Loucy (cell line): ENCODE data around the gene TM4SF1.

ENCODE experiments used
- H2AFZ ChIP-seq: fragments of 200-600 bp; sonication (generic); 2 replicates; pipeline ENCODE4 v1.6.0; 2016; ENCODE audit warnings: antibody characterized with exemption, mild to moderate bottlenecking, low read length, moderate library complexity
- H3F3A ChIP-seq: fragments of 200-600 bp; 2 replicates; pipeline ENCODE4 v1.6.0; 2016; ENCODE audit warnings: antibody characterized with exemption, low read depth, mild to moderate bottlenecking
- H3K27me3 ChIP-seq: fragments of 200-600 bp; sonication (generic); 2 replicates; pipeline ENCODE4 v1.6.1; 2014; ENCODE audit warnings: low read length, mild to moderate bottlenecking; ENCODE audit not compliant: insufficient read depth, poor library complexity, severe bottlenecking
- H3K36me3 ChIP-seq: fragments of 200-600 bp; sonication (generic); 2 replicates; pipeline ENCODE4 v1.6.1; 2016; ENCODE audit warnings: low read length; ENCODE audit not compliant: insufficient read depth
- H3K4me1 ChIP-seq: fragments of 200-600 bp; sonication (generic); 2 replicates; pipeline ENCODE4 v1.5.1; 2014; ENCODE audit warnings: low read length, mild to moderate bottlenecking; ENCODE audit not compliant: insufficient read depth, poor library complexity, severe bottlenecking
- H3K4me2 ChIP-seq: fragments of 200-600 bp; sonication (generic); 2 replicates; pipeline ENCODE4 v1.6.0; 2014; ENCODE audit warnings: antibody characterized with exemption, low read length, low read depth, mild to moderate bottlenecking; ENCODE audit not compliant: poor library complexity, severe bottlenecking
- H3K4me3 ChIP-seq: fragments of 200-600 bp; sonication (generic); 2 replicates; pipeline ENCODE4 v1.5.1; 2014; ENCODE audit warnings: low read length, mild to moderate bottlenecking, mixed read lengths; ENCODE audit not compliant: poor library complexity, severe bottlenecking
- H3K79me2 ChIP-seq: fragments of 200-600 bp; sonication (generic); 2 replicates; pipeline ENCODE4 v1.6.1; 2014; ENCODE audit warnings: low read length; ENCODE audit not compliant: insufficient read depth
- H3K9ac ChIP-seq: fragments of 200-600 bp; sonication (generic); 2 replicates; pipeline ENCODE4 v1.6.0; 2014; ENCODE audit warnings: mild to moderate bottlenecking, low read depth, low read length, moderate library complexity; ENCODE audit not compliant: poor library complexity, severe bottlenecking
- H3K9me2 ChIP-seq: fragments of 200-600 bp; sonication (generic); replicated peaks from 2 replicates; pipeline ENCODE4 v1.6.1; 2016; ENCODE audit warnings: low read depth, low read length, mixed read lengths
- H3K9me3 ChIP-seq: fragments of 200-600 bp; sonication (generic); 2 replicates; pipeline ENCODE4 v1.6.1; 2014; ENCODE audit warnings: mild to moderate bottlenecking, antibody characterized with exemption, low read length, low read depth; ENCODE audit not compliant: insufficient read depth
- H4K20me1 ChIP-seq: fragments of 200-600 bp; sonication (generic); 2 replicates; pipeline ENCODE4 v1.6.0; 2014; ENCODE audit warnings: antibody characterized with exemption, low read length, mild to moderate bottlenecking; ENCODE audit not compliant: insufficient read depth, poor library complexity, severe bottlenecking
- EZH2phosphoT487 ChIP-seq: fragments of 200-600 bp; IDR thresholded peaks from 2 replicates; pipeline ENCODE4 v1.6.1; 2018; ENCODE audit warnings: antibody characterized with exemption, mild to moderate bottlenecking, moderate library complexity, borderline replicate concordance
- TF ChIP-seq, protein P1 (sequence below): fragments of 200-600 bp; sonication (generic); conservative IDR thresholded peaks from 2 replicates; pipeline ENCODE4 v1.5.1; 2014; ENCODE audit warnings: mild to moderate bottlenecking, antibody characterized with exemption, low read length

The TM4SF1 gene

GRCh38 chr3:149397528-149397927 is 20.1 kb upstream of the TM4SF1 start:
- Histone ChIP-seq H3K4me2 (no peak overlapping the region), H3F3A (no peaks in the 10 kb centered on the region), H4K20me1 (no peaks in the 10 kb centered on the region), H3K4me3 (no peak overlapping the region), H3K9ac (no peak overlapping the region), H3K9me2 (no peaks in the 10 kb centered on the region), H3K79me2 (no peaks in the 10 kb centered on the region), H2AFZ (no peak overlapping the region), H3K27me3 (no peaks in the 10 kb centered on the region), H3K36me3 (no peaks in the 10 kb centered on the region), H3K4me1 (peaks cover 9% of the 10 kb centered on the region), H3K9me3 (no peaks in the 10 kb centered on the region)
- TF ChIP-seq EZH2phosphoT487: no peak
- TF ChIP-seq, protein P1, sequence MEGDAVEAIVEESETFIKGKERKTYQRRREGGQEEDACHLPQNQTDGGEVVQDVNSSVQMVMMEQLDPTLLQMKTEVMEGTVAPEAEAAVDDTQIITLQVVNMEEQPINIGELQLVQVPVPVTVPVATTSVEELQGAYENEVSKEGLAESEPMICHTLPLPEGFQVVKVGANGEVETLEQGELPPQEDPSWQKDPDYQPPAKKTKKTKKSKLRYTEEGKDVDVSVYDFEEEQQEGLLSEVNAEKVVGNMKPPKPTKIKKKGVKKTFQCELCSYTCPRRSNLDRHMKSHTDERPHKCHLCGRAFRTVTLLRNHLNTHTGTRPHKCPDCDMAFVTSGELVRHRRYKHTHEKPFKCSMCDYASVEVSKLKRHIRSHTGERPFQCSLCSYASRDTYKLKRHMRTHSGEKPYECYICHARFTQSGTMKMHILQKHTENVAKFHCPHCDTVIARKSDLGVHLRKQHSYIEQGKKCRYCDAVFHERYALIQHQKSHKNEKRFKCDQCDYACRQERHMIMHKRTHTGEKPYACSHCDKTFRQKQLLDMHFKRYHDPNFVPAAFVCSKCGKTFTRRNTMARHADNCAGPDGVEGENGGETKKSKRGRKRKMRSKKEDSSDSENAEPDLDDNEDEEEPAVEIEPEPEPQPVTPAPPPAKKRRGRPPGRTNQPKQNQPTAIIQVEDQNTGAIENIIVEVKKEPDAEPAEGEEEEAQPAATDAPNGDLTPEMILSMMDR: no peak

- Histone ChIP-seq H3K9me3 (no peaks in the 10 kb centered on the region), H3K79me2 (no peaks in the 10 kb centered on the region), H3K4me1 (peaks cover 9% of the 10 kb centered on the region), H3K9ac (no peak overlapping the region), H3K36me3 (no peaks in the 10 kb centered on the region), H3K4me2 (no peak overlapping the region), H4K20me1 (no peaks in the 10 kb centered on the region), H3K4me3 (no peak overlapping the region), H3K27me3 (no peaks in the 10 kb centered on the region), H3K9me2 (no peaks in the 10 kb centered on the region), H3F3A (no peaks in the 10 kb centered on the region), H2AFZ (no peak overlapping the region)
- no peak for TF ChIP-seq EZH2phosphoT487
- TF ChIP-seq, protein P1: no peak
These were observed 19.0 kb upstream of the TM4SF1 start for GRCh38 chr3:149396476-149396875.

DNA sequence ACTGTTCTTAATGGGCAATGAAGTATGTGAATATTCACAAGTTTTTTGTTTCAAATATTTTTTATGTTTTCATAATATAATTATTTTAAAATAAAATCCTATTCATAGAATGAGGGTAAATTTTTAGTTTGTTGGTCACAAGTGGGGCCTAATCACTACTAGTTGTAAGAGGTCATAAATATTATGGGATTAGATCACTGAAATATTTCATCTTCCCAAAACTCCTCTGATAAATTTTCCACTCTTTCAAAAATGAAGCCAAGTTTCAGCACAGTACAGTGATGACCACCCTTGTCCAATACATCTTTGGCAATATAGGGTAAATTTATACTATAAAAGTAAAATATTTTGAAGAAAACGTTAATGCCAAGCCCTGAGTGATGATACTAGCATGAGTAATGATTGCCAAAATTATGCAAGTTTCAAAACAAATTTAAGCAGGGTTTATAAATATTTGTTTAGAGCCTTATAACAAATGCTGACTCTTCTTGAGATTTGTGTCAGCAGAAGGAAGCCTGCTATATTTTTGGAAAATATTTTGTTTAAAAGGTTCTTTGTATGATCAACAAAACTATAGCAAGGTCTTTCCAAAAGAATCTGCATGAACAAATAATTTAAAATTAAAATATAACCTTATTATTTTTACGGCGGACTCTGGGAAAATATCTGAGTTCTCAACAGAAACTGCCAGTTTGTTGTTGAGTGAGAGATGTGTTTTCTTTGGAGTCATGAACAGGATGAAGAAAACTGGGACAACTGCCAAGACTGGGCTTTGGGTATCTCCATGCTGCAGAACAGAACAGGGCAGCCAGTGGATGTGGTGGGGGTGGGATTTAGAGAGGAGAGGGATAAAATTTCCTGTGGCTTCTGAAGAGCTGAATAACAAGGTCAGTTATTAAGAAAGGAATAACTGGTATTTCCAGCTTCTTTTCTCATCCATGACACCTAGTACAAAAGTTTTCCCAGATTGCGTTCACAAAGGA is 17.9 kb upstream of the TM4SF1 start:
- Histone ChIP-seq H3K9me3 (no peaks in the 10 kb centered on the region), H3K27me3 (no peaks in the 10 kb centered on the region), H3K9ac (no peak overlapping the region), H3K9me2 (no peaks in the 10 kb centered on the region), H3K4me1 (peaks cover 5% of the 10 kb centered on the region), H3K4me3 (no peak overlapping the region), H3K36me3 (no peaks in the 10 kb centered on the region), H4K20me1 (no peaks in the 10 kb centered on the region), H3K4me2 (no peak overlapping the region), H3K79me2 (no peaks in the 10 kb centered on the region), H2AFZ (no peak overlapping the region), H3F3A (no peaks in the 10 kb centered on the region)
- TF ChIP-seq, protein P1: no peak
- TF ChIP-seq EZH2phosphoT487: no peak
